ENCODE results near the gene SAG. TPM values are rescaled to one million over a fixed set of nuclear protein-coding genes. Genes with fewer than 3 reads are reported as not detected.

Gene SAG
- total RNA-seq, 1 donor from 2014 or later: not detected

- no peak for TF ChIP-seq CTCF (IDR thresholded peaks at IDR 0.05; ENCODE audit: insufficient read depth, low read length, poor library complexity, severe bottlenecking)
- Histone ChIP-seq H3K36me3 (ENCODE audit: control insufficient read depth, insufficient read depth, low read length) (peaks cover 6% of the 10 kb centered on the region), H3K27me3 (ENCODE audit: control insufficient read depth, insufficient read depth, low read length) (no peaks in the 10 kb centered on the region), H3K4me3 (ENCODE audit: low read depth, low read length) (no peak overlapping the region)
- no peak for DNase-seq (ENCODE audit: low read depth)
Measured at GRCh38 chr2:233263045-233263570, 44.5 kb upstream of the SAG start.

- no peak for TF ChIP-seq CTCF (IDR thresholded peaks at IDR 0.05; ENCODE audit: insufficient read depth, low read length, poor library complexity, severe bottlenecking)
- Histone ChIP-seq H3K36me3 (ENCODE audit: control insufficient read depth, insufficient read depth, low read length) (peaks cover 6% of the 10 kb centered on the region), H3K4me3 (ENCODE audit: low read depth, low read length) (no peak overlapping the region), H3K27me3 (ENCODE audit: control insufficient read depth, insufficient read depth, low read length) (no peaks in the 10 kb centered on the region)
- no peak for DNase-seq (ENCODE audit: low read depth)
Measured at GRCh38 chr2:233264667-233265066, 42.9 kb upstream of the SAG start.

- Histone ChIP-seq H3K36me3 (ENCODE audit: control insufficient read depth, insufficient read depth, low read length) (peaks cover 6% of the 10 kb centered on the region), H3K27me3 (ENCODE audit: control insufficient read depth, insufficient read depth, low read length) (no peaks in the 10 kb centered on the region), H3K4me3 (ENCODE audit: low read depth, low read length) (no peak overlapping the region)
- no peak for TF ChIP-seq CTCF (IDR thresholded peaks at IDR 0.05; ENCODE audit: insufficient read depth, low read length, poor library complexity, severe bottlenecking)
- DNase-seq (ENCODE audit: low read depth): peak; percentile 61
Measured at GRCh38 chr2:233265899-233266431, 41.7 kb upstream of the SAG start.

- H3K27me3 ChIP-seq (ENCODE audit: control insufficient read depth, insufficient read depth, low read length): no peaks in the 10 kb centered on the region
- DNase-seq (ENCODE audit: low read depth): no peak
- no peak overlapping the region for H3K4me3 ChIP-seq (ENCODE audit: low read depth, low read length)
- TF ChIP-seq CTCF (IDR thresholded peaks at IDR 0.05; ENCODE audit: insufficient read depth, low read length, poor library complexity, severe bottlenecking): no peak
- H3K36me3 ChIP-seq (ENCODE audit: control insufficient read depth, insufficient read depth, low read length): peaks cover 6% of the 10 kb centered on the region
Measured at GRCh38 chr2:233266481-233266880, 41.1 kb upstream of the SAG start.

- no peak for TF ChIP-seq CTCF (IDR thresholded peaks at IDR 0.05; ENCODE audit: insufficient read depth, low read length, poor library complexity, severe bottlenecking)
- no peaks in the 10 kb centered on the region for H3K27me3 ChIP-seq (ENCODE audit: control insufficient read depth, insufficient read depth, low read length)
- peaks cover 6% of the 10 kb centered on the region for H3K36me3 ChIP-seq (ENCODE audit: control insufficient read depth, insufficient read depth, low read length)
- no peak for DNase-seq (ENCODE audit: low read depth)
- no peak overlapping the region for H3K4me3 ChIP-seq (ENCODE audit: low read depth, low read length)
Measured at GRCh38 chr2:233267516-233268245, 39.9 kb upstream of the SAG start.

Data from kidney epithelial cell (primary cell).